Measurements from ENCODE around the gene SMIM45.

Gene SMIM45

DNA sequence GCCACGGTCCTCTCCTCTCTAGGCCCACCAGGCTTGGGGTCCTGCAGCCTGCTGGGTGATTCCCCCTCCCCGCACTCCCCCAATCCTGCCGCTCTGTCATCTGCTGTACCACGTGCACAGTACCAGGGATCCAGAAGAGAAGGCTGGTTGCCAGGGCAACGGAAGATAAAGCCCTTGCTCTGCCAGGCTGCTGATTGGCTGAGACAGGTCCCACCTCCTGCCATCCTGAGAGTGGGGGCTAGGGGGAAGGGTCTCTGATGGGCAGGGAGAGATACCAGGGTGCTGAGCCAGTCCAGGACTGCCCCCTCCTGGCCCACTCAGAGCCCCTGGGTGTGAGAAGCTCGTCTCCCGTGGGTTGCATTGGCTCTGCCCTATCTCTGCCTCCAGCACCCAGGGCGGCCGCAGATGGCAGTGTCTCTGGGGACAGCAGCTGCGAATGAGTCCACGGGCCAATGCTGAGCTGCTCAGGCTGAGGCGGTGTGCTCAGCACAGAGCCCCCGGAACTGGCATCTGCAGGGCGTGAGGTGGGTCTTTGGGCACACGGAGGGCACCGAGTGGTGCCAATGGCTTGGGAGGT, at the start of gene SMIM45:
SMIM45 (plus strand) TSS at position 253 of the 577 bp plus-strand sequence.
- DNase-seq, result no peak

DNA sequence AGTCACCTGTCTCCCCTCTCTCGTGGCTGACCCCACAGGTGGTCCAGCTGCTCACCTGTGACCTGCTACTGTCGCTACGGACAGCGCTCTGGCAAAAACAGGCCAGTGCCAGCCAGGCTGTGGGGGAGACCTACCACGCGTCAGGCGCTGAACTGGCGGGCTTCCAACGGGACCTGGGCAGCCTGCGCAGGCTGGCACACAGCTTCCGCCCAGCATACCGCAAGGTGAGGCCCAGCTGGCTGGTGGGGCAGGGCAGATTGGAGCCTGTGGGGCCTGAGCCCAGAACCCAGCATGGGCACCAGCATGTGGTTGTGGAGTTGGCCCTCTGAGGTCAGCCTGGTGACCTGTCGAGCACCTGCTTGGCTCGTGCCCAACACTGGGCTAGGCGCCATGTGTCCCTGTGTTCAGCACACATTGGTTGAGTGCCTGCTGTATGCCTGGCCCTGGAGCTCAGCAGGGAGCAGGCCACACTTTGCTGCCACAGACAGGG, 49.0 kb upstream of the SMIM45 start:
- DNase-seq, result no peak

DNA sequence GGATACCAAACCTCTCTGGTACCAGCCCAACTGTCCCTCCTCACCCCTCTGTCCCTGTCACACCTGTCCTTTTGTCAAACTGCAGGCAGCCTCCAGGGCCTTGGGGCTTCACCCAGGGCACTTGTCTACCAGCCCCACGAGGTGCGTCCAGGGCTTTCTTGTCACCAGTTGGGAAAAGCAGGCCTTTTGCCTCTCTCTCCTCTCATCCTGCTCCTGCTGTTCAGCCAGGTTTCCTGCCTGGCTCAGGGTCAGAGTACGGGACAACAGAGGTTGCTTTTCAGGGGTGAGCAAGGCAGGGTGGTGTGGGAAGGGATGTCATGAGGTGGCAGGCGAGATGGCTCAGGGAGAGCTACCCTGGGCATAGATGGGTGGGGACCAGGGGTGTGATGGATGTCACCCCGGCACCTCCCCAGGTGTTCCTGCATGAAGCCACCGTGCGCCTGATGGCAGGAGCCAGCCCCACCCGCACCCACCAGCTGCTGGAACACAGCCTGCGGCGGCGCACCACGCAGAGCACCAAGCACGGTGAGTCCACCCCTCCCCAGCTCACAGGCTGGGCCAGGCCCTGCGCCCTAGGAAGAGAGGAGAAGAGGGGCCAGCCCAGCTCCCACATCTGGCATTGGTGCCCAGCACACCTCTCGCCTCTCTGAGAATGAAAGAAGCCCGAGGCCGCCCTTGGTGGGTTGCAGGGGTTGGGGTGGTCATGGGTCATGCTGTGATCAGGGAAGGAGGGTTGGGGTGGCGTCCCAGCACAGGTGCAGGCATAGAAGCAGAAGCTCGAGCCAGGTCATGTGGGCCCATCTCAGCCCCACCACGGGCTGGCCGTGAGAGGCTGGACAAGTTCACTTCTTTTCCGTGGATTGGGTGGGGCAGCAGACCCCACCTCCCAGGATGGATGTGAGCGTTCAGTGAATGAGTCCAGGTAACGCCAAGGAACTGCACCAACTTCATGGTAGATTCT, 47.2 kb upstream of the SMIM45 start:
- no peak for DNase-seq

DNA sequence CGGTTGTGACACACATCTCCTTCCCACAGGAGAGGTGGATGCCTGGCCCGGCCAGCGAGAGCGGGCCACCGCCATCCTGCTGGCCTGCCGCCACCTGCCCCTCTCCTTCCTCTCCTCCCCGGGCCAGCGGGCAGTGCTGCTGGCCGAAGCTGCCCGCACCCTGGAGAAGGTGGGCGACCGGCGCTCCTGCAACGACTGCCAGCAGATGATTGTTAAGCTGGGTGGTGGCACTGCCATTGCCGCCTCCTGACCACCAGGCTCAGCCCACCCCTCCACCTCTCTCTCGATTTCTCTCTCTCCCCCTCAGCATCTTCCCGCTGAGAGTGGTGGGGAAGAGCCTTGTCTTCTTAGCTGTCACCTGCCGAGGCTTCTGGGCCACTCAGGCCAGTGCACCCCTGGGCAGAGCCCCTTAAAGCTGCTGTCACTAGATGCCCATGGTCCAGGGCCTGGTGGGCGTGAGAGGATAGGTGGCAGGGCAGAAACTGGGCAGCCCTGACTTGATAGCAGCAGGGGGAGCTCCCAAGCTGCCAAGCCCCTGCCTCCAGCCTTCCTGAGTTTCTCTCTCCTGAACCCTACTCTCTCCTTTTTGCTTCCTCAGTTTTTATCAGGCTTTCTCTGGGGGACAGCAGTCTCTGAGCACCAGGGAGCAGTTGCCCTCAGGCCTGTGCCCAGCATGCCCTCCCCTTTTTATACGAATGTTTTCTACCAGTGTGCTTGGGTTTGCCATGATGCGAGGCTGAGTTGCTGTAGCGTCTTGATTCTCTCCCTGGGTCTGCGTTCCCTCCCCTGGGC, 46.3 kb upstream of the SMIM45 start:
- no peak for DNase-seq

DNA sequence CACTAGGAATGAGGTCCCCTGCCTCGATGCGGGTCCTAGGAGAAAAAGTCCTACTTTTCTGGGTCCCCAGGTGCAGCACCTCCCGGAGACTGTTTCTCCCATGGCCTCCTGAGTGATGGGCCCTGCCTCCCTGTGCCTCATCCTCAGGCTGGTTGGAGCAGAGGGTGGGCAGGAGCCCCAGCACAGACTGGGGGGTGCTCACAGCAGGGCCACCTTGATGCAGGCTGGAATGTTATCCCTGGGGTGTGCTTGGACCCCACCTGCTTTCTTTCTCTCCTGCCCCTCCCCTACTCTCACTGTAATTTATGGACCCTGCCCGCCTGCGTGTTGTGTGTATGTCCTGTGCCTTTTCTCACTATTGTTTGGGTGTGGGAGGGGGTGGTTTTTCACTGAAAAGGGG, 45.1 kb upstream of the SMIM45 start:
- no peak for DNase-seq

DNA sequence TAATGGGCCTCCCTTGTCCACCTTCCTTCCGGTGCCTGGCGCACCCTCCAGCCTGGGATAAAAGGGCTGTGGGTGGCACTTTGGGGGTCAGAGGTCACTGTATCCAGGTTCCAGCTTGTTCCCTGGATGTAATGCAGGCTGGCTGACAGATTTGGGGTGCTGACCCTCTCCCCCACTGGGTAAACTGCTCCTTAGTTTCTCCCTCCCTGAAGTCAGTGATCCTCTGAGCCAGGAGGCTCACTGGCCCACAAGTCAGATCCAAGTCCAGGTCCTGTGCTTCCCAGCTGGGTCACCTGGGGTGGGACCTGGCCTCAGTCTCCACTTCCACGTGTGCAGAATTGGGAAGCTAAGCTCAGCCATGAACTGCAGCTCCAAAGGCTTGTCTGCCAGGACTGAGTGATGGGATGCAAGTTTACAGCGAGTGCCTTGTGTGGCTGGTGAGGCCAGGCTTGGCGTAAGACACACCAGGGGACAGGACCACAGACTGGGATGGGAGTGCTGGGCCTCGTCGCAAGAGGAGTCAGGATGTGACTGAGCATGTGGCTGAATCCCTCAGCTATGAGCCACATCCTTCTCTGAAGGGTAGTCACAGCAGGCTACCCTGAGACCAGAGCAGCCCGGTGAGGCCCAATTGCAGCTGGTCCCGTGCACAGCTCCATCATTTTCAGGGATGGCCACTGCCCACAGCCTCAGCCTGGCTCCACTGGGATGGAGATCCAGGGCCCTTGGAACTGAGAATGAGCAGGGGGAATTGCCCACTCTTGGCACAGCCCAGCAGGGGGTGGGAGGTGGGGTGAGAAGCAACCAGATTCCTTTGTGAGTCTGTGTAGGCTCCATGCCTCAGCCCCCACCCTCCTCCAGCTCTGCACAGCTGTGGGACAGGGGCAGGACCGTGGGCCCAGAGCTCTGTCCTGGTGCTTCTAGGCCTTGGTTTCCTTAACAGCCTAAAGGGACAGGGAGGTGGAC, 44.2 kb upstream of the SMIM45 start:
- no peak for DNase-seq

DNA sequence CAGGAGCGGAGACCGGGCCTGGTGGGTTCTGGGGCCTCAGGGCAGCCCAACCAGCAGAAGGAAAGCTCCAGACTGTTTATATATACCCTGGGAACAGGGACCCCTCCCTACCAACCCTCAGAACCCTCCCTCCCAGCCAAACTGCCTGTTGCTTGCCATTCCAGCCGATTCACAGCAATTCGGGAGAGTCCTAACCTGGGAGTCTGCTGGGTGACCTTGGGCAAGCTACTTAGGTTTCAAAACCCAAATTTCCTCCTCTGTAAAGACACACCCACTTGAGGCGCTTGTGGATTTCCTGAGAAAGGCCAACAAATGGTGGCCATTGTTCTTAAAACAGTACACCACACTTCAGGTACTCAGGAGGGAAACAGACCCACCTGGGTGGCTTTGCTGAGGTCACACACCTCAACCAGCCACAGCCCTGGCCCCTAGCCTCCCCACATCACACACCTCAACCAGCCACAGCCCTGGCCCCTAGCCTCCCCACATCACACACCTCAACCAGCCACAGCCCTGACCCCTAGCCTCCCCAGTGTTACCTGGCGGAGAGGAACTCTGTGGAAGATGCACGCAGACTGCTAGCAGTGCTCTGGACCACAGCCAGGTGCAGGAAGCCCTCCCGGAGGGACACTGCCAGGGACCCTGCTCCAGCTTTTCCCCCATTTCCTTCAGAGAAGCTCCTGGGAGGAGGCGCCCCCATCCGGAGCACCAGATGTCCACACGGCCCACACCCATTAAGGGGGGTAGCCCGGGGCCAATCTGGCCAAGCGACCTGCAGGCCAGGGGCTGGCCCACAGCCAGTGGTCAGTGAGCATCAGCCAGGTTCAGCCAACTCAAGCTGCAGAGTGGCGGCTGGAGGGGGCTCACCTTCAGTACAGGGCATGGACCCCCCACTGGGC, 43.3 kb upstream of the SMIM45 start:
- DNase-seq, result no peak

DNA sequence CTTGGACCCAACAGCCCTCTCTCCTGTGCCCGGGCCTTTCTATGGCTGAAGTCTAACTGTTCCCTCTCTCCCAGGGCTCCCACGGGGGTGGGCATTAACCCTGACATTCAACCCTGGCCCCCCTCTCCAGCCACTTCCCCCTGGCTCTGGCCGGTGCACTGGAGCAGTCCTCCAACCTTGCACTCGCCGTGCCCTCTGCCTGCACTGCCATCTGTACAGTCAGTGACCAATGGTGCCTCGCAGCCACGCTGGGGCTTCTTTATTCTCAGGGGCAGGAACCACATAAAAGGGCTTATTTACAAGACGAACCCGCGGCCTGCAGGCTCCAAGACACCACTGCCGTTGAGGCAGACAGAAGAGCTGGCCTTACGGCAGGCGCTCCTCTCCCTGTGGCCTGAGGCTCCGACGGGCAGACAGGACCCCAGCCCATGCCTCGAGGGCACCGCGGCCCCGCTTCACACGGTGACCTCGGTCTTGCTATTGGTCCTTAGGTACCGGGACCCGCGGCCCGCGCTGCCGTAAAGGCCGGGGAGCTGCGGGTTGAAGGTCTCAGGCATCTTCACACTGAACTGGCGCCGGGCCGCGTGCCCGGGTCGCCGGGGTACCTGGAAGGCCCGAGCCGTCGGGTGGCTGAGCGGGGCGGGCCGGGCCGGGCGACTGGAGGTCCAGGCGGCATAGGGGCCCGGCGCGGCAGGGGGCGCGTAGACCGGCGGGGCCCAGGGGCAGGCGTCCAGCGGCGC, 42.5 kb upstream of the SMIM45 start:
- DNase-seq, result no peak

DNA sequence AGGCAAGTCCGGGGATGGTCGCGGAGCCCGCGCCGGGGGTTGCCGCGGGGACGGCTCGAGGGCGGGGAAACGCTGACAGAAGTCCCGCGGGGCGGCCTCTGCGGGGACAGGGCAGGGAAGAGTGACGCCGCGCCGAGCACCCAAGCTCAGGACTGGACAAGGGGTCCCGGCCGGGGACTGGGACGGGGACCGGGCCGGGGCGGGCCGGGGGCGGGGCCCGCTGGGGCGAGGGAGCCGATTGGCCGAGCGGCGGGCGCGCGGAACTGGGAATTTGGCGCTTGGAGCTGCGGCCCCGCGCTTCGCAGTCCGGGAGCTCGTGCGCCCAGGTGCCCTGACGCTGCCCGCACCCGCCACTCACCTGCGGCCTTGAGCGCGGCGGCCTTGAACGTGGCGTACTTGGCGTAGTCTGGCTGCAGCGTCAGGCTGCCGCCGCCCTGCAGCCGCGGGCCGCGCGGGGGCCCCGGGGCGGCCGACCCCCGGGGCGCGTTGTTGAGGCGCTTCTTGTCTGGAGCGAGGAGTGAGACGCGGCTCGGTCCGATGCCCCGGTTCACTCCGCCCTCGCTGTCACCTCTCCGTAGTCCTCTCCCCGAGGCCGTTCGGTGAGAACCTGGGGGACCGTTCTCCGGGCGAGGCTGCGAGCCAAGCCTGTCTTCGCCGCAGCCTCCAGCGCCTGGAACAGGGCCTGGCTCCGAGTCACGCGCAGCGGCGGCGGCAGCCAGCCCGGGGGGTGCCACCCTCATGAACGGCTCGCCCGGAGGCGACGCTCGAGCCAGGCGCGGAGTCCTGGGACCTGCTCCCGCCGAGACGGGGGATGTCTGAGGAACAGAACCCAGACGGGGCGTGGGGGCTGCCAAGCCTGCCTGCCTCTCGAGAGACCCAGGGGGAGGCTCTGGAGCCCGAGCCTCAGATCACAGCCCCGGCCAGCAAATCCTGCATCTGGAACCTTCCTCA, 41.6 kb upstream of the SMIM45 start:
- peak in 1 of 2 donors; percentile 23 for DNase-seq

DNA sequence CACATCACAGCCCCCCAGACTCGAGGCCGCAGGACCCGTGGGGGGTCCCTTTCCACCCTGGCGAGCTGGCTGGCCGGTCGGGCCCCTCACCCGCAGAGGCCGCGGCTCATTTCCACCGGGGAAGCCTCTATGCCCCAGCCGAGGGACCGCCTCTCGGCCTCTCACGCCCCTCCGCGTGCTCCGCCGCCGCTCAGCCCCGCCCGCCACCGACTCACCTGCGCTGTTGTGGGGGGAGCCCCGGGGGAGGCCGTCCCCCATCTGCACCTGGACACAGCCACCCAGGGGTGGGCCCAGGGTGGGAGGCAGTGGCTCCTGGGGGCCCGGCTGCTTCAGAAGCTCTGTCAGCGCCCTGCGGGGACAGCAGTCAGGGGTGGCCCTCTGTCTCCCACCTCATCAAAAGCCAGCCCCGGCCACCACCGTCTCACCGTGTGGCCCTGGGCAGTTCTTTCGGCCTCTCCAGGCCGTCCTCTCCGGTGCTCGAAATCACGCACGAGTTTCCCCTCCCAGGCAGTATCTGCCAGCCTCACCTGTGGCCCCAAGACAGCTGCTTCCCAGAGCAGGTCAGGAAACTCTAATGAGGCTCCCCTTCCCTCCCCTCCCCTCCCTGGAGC, 40.8 kb upstream of the SMIM45 start:
- DNase-seq, result no peak

DNA sequence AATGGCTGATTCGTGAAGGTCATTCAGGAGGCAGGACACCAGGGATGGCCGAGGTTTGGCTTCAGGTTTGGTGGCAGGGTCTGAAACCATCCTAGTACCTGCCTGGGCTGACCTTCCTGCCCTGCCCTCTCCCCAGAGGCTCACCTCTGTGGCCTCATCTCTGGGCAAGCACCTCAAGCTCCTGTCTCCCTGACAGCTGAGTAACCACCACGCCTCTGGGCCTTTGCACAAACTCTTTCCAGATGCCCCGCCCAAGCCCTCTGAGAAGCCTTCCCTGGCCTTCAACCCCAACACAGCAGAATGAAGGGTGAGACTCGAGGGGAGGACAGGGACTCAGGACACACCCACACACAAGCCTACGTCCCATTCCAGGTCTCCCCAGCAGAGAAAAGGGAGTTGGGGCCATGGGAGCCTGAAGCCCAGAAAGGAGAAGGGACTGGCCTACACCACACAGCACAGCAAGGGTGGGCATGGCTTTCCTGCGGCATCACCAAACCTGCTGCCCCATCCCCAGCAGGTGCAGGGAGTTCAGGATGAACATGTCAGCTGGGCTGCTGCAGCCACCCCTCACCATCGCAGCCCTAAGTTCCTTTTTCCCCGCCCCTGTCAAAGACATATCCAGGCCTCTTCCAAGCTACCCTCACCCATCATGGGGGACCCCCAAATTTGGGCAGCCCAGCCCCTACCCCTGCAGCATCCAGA, 39.5 kb upstream of the SMIM45 start:
- DNase-seq, result no peak

DNA sequence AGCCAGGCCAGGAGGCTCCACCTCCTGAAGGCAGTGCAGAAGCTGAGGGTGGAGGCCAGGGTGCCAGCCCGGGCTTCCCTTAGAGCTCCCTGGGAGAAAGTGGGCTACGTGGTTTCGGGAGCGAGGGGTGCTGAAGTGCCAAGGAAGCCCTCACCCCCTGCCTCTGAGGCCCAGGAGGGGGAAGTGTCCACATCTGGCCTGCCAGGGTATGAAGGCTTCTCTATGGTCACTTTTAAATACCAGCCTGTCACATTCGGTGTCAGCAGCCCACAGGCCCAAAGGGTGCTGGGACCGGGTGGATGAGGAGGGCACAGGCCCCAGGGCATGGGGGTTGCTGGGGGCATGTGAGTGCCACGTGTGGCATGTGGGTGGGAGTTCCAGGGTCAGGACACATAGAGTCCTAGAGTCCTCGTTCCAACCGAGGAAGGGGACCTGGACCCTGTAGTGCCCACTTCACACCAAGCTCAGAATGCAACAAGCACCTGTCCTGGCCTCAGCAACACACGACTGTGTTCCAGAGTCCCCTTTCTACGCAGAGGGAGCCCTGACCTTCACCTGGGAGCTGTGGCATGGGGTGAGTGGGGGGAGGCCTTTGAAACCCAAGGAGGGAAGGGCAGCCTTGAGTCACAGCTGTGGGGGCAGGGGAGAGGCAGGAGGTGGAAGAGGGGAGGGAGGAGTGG, 38.8 kb upstream of the SMIM45 start:
- no peak for DNase-seq

DNA sequence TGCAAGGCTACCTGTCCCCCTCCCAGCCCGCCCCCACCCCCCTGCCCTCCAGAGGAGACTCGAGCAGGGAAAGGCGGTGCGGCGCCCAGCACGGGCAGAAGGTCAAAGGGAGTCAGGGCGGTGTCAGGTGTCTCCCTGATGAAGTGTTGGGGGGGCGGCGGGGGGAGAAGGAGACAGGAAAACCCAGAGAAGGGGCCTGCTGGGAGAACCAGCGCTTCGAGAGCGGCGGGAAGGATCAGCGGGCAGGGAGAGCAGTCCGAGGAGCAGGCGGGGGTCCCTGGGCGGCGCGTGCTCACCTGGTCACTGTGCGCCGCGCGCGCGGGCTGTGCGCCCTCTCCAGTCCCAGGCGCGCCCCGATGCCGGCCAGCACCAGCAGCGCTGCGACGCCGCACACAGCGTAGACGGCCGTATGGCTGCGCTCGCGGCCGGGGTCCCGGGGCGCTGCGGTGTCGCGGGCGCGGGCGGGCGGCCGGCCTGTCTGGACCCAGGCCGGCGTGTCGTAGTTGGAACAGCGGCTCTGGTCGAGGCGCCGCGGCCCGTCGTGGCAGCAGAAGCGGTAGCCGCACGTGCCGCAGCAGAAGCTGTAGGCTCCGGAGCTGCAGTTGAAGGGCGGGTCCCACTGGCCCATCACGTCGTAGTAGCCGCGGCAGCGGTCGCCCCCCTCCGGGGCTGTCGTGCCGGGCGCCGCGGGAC, 38.0 kb upstream of the SMIM45 start:
- DNase-seq, result no peak

DNA sequence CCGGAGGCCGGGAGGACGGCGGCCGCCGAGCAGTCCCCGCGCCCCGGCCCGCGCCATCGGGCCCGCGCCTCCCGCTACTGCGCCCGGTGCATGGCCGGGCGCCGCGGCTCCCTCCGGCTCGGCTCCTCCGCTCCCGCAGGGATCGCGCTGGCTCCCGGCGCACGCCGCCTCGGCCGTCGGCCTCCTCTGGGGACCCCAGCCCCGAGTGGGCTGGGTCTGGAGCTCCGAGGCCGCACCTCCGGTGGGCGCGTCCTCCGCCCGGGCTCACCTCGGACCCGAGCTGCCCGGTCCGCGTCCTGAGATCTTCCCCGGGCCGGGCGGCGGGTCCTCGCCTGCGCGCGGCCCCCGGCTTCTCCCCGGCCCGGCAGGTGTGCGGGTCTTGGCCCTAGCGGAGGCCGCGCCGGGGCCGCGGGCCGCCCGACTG, 37.3 kb upstream of the SMIM45 start:
- no peak for DNase-seq

DNA sequence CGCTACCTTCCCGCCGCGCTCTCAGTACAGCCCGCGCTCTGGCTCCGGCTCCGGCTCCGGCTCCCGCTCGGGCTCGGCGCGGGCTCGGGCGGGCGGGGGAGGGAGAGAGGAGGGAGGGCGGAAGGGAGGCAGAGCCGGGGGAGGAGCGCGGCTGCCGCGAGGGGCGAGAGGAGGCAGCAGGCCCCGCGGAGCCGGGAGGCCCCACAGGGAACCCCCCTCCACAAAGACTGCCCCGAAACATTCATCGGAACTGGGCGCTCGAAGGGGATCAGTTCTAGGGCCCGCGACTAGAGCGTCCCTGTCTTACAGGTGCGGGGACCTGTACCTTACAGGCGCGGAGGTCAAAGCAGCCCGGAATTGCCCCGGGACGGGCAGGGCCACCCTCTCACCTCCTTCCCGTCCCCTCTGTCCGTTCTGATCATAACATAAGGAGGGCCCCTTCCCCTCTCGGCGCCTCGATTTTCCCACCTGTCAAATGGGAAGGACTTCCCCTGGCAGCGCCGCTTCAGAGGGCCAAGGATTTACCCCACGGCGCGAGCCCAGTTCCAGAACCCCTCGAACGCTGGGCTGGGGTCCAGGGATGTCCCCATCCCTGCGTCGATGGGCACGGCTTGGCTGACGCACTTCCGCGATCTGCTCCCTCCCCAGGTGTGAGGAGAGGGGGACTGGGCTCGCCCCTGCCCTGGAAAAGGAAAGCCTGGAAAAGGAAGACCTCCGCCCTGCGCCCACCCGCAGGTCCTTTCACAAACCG, 36.7 kb upstream of the SMIM45 start, which contains the start of gene SHISA8:
SHISA8 (minus strand) TSS at position 40 of the 751 bp plus-strand sequence. CDS start 407 bp downstream, outside the sequence.
- DNase-seq, result no peak

Measured in bone marrow (tissue), 2 donors.